Measurements from ENCODE around the gene RAB19. TPM values are rescaled to one million over a fixed set of nuclear protein-coding genes. Genes with fewer than 3 reads are reported as not detected.

Gene RAB19
- total RNA-seq, 1 experiment from 2014 or later, result 10.8 TPM

- TF ChIP-seq, protein P1, sequence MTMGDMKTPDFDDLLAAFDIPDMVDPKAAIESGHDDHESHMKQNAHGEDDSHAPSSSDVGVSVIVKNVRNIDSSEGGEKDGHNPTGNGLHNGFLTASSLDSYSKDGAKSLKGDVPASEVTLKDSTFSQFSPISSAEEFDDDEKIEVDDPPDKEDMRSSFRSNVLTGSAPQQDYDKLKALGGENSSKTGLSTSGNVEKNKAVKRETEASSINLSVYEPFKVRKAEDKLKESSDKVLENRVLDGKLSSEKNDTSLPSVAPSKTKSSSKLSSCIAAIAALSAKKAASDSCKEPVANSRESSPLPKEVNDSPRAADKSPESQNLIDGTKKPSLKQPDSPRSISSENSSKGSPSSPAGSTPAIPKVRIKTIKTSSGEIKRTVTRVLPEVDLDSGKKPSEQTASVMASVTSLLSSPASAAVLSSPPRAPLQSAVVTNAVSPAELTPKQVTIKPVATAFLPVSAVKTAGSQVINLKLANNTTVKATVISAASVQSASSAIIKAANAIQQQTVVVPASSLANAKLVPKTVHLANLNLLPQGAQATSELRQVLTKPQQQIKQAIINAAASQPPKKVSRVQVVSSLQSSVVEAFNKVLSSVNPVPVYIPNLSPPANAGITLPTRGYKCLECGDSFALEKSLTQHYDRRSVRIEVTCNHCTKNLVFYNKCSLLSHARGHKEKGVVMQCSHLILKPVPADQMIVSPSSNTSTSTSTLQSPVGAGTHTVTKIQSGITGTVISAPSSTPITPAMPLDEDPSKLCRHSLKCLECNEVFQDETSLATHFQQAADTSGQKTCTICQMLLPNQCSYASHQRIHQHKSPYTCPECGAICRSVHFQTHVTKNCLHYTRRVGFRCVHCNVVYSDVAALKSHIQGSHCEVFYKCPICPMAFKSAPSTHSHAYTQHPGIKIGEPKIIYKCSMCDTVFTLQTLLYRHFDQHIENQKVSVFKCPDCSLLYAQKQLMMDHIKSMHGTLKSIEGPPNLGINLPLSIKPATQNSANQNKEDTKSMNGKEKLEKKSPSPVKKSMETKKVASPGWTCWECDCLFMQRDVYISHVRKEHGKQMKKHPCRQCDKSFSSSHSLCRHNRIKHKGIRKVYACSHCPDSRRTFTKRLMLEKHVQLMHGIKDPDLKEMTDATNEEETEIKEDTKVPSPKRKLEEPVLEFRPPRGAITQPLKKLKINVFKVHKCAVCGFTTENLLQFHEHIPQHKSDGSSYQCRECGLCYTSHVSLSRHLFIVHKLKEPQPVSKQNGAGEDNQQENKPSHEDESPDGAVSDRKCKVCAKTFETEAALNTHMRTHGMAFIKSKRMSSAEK (CRISPR knock-in tag; IDR thresholded peaks at IDR 0.05; ENCODE audit: borderline replicate concordance), result no peak
- TF ChIP-seq CREB1 (CRISPR knock-in tag; IDR thresholded peaks at IDR 0.05) (no peak), JAZF1 (CRISPR knock-in tag; IDR thresholded peaks at IDR 0.05) (no peak), SMAD4 (CRISPR knock-in tag; IDR thresholded peaks at IDR 0.05) (no peak), ZBTB43 (CRISPR knock-in tag; IDR thresholded peaks at IDR 0.05) (peak; percentile 45; the same call in 1 of the 2 replicates), MXD4 (CRISPR knock-in tag; IDR thresholded peaks at IDR 0.05; ENCODE audit: borderline replicate concordance) (no peak), CTCF (IDR thresholded peaks at IDR 0.05) (no peak), ZNF423 (CRISPR knock-in tag; IDR thresholded peaks at IDR 0.05) (no peak), PRDM15 (CRISPR knock-in tag; IDR thresholded peaks at IDR 0.05) (0 out of 2 replicates have a peak, but pooled peaks have one; percentile 17), ZNF425 (CRISPR knock-in tag; conservative IDR thresholded peaks at IDR 0.05) (no peak), IRF1 (CRISPR knock-in tag; IDR thresholded peaks at IDR 0.05) (0 out of 2 replicates have a peak, but pooled peaks have one; percentile 45), TP53 (CRISPR knock-in tag; IDR thresholded peaks at IDR 0.05) (no peak), USF2 (CRISPR knock-in tag; IDR thresholded peaks at IDR 0.05) (peak; percentile 99), ZNF416 (CRISPR knock-in tag; IDR thresholded peaks at IDR 0.05) (no peak), RELA (CRISPR knock-in tag; IDR thresholded peaks at IDR 0.05; ENCODE audit: borderline replicate concordance) (no peak), SMAD3 (CRISPR knock-in tag; IDR thresholded peaks at IDR 0.05; ENCODE audit: borderline replicate concordance) (no peak), STAT6 (CRISPR knock-in tag; conservative IDR thresholded peaks at IDR 0.05; ENCODE audit: low read depth) (no peak)
- TF ChIP-seq, protein P2, sequence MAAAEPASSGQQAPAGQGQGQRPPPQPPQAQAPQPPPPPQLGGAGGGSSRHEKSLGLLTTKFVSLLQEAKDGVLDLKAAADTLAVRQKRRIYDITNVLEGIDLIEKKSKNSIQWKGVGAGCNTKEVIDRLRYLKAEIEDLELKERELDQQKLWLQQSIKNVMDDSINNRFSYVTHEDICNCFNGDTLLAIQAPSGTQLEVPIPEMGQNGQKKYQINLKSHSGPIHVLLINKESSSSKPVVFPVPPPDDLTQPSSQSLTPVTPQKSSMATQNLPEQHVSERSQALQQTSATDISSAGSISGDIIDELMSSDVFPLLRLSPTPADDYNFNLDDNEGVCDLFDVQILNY (CRISPR knock-in tag; IDR thresholded peaks at IDR 0.05), result no peak
Measured at GRCh38 chr7:140397784-140398750, 5.8 kb upstream of the RAB19 start, which contains the start of gene SLC37A3 (continued).
